HG03342 (cell line): Measurements from ENCODE around the gene BATF3.
A peak's percentile ranks its signal among the peaks of the same experiment; 100 is the strongest.

Source experiments
- ATAC-seq: cut with Tn5 transposase; IDR thresholded peaks from one replicate; pipeline ENCODE4 v1.9.1; 2021; ENCODE audit warnings: mild to moderate bottlenecking, moderate library complexity; ENCODE audit not compliant: unreplicated experiment

The BATF3 gene

DNA sequence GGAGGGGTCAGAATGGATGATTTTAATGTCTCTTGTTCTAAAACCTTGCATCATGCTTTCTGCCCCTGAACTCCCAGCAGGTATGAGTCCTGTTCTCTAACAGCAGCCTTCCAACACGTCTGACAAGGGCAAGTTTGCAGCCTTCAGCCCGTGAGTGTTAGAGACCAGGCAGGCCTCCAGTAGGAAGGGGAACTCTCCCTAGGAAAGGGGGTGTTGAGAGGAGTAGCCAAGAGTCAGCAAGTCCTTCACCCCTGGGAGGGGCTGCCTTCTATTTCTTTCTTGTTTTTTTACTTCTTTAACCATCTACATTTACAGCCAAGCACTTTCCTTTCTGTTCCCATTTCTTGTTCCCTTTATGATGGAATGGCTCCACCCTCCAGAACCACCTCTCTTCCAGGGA, 14.2 kb downstream of the BATF3 start:
- ATAC-seq: no peak

DNA sequence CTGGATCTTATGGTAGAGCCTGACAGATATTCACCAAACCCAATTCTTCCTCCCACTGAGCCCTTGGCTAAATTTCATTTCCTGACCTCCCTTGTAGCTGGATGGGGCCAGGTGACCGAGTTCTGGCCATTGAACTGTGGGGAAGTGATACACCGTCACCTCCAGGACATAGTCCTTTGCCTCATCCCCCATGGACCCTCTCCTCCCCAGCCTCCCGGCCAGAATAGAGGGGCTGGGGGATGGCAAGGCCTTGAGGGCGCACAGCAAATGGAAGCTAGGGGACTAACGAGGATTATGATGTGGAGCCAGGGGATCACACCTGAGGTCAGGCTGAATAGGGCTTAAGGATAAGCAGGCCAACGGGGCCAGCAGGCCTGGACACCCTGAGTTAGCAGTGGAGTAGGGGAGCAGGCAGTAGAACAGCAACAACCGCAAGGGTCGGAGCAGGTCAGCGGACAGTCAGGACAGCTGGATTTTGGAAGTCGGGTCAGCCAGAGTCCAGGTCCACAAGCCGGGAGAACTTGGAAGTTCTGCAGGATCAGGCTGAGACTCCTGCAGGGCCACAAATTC, 15.0 kb downstream of the BATF3 start:
- ATAC-seq: no peak

DNA sequence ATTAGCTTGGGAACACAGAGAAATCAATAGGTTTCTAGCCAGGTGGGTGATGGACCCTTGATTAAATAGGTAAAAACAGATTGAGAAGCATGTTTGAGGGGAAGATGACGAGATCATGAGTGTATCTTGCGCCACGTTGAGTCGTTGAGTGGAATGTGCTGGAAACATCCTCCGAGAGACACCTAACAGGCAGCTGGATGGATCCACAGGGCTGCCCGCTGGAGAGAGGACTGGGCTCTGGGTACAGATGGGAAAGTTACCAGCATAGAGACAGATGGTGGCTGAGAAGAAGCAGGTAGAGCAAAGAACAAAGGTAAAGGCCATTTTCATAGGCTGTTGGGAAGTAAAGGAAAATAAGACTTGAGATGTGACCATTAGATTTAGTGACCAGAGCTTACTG, 15.6 kb downstream of the BATF3 start:
- ATAC-seq: no peak

DNA sequence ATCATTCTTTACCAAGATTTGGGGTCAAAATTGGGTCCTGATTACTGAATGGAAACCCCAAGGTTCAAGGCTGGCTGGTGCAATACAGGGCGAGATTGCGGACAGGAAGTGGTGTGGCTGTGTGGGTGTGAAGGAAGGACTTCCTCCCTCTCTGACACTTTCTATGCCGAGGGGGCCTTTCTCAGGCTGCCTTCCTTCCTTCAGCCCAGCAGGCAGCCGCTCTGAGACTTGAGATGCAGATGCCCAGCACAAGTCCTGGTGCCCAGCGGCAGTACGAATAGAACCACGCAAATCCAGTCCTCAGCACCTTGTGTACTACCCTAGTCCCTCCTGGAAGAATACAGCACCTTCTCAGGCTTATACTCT, 16.3 kb downstream of the BATF3 start:
- peak; percentile 70 for ATAC-seq

DNA sequence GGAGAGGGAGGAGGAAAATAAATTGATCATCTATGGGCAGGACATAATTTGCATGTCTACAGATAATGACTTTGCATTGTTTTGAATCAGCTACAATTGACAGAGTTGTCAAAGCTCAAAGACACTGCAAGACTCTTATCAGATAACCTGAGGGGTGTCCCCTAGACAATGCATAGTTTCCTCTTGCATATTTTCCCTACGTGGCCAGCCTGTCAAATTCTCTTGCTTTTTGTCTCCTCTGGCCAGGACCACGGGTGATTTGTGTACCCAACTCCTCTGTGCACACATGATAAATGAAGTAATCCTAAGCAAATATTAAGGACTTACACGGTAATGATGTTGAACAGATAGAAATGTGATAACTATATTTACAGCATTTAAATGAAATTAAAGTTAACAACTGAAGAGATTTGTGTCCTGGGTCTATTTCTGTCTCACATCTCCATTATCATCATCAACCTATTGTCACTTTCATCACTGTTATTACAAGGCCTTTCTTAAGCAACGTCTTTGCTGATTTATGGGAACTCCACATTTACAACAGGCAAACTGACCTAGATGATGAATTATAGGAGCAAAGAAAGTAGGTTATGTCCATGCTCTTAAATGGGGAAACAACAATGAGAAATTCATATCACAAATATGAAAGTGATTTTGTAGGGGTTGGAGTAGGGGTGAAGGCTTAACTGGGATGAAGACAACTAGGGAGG, 18.8 kb downstream of the BATF3 start:
- no peak for ATAC-seq

DNA sequence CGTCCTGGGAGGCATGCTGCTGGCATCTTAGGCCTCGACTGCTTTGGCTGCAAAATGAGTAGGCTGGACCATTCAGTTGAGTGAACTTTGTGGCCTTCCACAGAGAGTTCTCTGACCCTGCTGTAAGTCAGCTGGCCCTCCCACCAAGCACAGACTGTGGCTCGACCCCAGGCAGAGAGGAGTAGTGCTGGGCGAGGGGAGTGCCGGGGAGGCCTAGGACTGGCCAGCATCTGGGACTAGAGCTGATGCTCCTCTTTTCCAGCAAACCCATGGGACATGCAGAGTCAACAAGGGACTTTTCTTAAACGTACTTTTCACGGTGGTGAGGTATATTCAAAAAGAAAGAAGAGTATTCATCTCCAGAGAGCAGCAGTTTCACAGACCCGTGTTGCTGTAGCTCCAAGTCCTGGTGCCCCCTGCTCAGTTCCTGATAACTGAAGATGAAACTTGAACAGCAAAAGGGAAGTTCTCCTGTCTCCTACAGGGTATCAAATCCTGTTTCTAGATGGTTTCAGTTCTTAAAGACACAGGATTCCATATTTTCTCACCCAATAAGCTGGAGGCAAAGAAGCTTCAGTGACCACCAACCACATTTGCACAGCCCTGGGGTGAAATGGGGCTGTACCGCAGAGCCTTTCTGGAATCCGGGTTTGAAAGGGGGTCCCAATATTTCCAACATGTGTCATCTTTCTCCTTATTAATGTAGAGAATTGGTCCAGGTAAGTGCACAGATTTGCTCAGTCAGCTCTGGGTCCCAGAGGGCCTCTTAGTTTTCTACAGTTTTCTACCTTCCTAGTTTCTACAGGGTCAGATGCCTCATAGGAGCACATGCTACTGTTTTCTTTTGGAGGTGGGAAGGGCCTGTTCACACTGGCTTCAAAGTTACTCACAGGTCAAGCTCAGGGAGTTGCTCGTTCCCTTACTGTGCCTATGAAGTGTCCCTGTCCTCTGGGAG, 20.9 kb downstream of the BATF3 start:
- peak; percentile 62 for ATAC-seq

DNA sequence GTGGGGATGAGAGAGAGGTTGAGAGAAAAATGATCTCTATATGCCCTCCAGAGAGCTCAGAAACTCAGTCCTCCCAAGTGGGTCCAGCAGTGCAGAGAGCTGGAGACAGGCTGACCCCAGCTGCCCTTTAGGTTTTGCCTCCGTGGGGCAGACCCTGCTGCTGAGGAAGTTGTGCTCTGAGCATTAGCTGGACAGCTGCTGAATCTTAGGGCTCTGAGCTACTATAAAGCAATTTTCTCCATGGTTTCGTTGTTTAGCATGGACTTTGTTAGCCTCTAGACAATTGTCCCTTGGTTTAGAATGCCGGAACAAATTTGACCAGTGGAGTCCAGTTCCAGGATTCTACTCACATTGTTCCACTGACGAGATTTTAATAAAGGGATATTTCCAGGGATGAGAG, 22.1 kb downstream of the BATF3 start:
- ATAC-seq: no peak

DNA sequence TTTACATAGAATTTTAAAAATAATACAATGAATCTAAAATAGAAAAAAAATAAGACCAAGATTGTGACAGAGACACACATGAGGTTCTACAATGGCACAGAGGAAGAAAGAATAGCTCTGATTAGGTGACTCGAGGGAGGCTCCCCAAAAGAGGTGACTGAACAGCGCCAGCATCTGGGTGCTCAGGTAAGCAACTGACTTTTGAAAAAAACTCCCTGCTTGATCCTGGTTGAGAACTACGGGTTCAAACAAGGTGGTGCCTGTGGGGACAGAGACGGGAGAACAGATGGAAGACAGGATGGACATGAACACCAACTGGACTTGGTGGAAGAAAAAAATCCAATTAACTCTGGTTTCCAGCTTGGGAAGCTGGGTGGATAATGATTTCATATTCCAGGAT, 22.5 kb downstream of the BATF3 start:
- no peak for ATAC-seq

DNA sequence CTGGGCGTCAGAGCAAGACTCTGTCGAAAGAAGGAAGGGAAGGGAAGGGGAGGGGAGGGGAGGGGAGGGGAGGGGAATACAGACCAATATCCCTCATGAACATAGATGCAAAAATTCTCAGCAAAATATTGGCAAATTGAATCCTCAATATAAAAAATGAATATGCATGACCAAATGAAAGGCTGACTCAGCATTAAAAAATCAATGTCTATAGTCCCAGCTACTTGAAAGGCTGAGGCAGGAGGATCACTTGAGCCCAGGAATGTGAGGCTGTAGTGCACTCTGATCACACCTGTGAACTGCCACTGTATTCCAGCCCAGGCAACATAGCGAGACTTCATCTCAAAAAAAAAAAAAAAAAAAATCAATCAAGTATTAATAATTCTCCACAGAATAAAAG, 24.0 kb downstream of the BATF3 start:
- no peak for ATAC-seq

DNA sequence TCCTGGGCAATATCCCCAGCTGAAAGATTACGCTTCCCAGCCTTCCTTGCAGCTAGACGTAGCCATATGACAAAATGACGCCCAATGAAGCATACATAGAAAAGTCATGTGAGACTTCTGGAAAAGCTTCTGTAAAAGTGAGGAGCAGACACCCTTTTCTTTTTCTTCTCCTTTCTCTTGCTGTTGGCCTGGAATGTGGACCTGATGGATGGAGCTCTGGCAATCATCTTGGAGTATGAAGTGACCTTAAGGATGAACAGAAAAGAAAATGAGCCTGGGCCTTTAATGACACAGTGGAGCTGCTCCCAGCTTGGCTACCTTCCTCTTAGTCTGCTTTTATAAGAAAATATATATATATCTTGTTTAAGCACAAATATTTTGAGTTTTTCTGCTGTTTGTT, 24.8 kb downstream of the BATF3 start:
- no peak for ATAC-seq

DNA sequence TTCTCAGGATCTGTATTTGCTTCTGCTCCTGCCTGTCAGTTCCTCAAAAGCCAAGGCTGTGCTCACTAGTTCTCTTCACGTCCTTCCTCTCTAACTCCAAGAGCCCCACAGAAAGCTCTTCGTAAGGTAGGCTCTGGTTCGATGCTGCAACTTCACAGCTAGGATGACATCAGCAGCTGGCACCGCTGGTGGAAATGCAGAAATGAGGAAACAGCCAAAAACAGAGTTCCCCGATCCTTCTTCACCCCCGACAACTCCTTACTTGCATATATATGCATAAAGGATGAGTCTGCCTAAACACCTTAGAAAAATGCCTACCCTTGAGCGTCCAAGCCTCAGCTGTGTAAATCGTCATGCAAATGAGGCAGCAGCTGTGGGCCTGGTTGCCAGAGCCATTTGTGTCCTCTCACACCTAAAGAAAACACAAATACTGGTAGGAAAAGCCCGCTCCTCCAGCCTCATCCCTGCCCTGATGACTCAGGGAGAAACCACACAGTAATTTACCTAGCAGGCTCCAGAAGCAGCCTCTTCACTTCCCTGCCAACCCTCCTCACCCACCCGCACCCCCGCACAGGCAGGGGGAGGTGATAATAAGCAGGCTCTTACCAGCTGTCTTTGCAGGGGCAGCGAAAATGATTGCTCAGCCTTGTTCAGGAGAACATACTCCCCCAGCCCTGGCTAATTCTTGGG, 28.2 kb downstream of the BATF3 start:
- no peak for ATAC-seq

DNA sequence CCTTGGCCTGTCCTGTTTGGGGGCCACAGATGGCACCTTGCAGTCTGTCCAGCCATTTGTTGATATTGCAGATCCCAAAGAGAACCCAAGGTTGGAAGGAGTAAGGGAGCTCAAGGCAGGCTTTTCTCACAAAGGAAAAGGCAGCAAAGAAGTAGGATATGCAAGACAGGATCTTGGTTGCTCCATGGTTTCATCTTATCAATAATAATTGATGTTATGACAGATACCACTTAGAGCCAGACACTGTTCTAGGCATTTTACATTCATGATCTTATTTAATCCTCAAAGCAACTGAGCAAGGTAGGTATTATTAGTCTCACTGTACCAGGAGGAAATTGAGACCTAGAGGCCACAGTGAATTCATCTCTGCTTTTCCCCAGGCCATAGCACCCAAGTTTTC, 28.8 kb downstream of the BATF3 start:
- ATAC-seq: no peak

DNA sequence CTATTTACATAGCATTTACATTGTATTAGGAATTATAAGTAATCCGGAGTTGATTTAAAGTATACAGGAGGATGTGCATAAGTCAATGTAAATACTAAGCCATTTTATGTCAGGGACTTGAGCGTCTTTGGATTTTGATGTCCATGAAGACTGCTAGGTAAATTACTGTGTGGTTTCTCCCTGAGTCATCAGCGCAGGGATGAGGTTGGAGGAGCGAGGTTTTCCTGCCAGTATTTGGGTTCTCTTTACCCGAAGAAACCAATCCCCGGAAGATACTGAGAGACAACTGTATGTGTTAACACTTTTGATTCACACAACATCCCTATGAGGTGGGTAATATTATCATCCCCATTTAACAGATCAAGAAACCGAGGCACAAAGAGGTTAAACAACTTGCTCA, 29.3 kb downstream of the BATF3 start:
- ATAC-seq: no peak

DNA sequence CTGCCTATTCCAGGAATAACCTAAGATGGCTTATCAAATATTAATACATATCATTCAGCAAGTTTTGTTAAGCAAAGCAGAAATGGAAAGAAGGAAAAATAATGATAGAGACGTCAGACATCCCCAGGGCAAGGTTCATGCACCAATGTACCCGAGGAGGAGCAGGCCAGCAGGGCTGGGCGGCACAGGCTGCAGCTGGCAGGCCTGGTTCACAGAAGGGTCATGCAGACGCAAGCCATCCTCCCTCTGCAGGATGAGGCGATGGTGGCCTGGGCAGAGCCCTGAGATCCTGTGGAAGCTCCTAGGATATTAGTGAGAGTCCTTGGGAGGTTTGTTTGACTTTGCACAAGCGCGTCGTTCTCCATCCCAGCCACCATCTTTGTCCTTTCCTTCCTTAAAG, 30.0 kb downstream of the BATF3 start:
- ATAC-seq: no peak

DNA sequence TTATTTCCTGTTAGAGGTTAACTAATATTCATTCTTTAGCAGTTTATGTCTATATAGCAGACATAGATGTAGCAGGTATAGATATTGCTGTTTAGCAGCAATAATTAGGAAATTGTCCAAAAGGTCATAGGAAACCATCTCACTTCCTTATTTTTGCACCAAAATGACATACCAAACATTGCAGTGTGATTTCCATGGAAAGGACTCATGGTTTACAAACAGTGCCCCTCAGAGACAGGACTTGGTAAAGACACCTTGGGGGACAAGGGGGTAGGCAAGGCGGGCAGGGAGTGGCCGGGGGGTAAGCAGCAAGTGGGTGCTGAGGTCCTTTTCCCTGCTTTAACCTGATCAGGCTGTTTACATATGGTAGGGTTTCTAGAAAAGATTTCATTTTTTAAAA, 30.5 kb downstream of the BATF3 start:
- no peak for ATAC-seq

DNA sequence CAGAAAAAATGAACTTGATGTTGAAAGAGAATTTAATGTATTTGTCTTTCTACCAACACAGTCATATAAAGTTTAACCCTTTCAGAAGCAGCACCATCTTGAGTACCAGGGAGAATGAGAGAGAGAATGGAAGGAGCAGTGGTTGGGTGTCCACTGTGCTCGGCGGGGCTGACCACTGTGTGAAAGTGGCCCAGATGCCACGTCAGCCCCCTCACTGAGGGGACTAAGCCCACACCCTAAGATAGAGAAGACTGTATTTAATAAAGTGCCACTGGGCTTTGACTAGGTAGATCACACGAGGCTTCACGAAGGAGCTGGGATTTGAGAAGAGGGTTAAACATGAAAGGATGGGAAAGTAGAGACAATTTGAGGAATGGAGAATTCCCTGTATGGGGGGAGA, 31.2 kb downstream of the BATF3 start:
- ATAC-seq: no peak

DNA sequence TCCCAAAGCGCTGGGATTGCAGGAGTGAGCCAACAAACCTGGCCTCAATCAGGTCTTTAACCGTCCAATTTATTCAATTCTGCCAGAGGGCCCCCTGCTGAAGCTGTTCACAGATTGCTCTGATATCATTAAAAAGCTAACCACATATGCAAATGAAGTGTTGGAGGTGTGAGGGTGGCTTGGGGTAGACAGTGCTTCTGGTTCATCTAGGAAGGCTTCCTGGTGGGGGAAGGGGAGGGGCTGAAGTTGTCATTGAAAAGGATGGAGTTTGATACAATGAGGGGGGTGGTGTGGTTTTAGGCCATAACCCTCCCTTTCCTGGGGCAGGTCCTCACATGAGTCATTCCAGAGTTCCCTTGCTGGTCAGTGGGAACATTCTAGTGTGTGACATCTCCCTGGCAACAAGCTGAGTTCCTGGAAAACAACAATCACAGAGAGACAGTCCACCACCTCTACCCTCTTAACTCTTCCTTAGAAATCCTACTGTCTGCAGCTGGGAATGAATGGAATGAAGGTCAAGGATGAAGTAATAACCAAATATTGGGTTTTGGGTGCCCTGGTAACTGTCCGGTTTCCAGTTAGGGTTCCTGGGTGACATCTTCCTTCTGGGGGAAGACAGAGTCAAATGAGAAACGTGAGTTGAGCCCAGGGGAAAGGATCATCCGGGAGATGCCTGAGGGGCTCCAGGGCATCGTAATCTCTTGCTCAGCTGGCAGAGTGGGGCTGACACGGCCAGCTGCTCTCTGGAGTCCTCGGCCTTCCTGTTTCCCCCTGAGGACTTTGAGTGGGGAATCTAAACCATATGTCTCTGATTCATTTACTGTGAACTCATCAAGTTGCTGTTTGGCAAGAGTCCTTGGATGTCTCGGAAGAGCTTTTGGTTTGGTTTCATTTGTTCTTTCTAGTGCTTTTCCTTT, 32.2 kb downstream of the BATF3 start:
- ATAC-seq: no peak

DNA sequence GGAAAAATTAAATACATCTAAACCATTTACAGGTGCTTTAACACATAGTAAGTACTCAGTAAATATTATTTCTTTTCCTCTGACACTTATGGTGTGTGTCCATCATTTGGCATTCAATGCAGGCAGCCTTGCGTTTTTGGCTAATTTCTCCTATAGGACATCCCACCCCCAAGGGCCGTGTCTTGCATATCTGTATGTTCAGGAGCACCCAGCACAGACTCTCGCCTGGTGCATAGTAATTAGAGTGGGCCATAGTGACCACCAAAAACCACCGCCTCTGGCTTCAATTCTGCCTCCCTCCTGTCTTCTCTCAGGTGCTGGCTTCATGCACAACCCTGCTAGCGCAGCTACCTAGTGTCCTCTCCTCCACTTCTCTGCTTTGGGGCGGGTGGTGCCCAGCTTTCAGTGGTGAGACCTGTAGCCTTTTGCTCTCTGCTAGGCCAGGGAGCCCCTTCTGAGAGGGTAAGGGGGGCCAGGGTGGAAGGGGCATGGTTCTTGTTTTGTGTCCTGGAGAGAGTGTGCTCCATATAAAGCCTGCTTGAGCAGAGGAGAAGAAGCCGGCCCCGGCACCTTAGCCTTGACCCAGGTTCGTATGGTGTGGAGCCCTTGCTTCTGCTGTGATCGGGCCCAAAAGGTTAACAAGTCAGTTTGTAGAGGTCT, 33.4 kb downstream of the BATF3 start:
- no peak for ATAC-seq

DNA sequence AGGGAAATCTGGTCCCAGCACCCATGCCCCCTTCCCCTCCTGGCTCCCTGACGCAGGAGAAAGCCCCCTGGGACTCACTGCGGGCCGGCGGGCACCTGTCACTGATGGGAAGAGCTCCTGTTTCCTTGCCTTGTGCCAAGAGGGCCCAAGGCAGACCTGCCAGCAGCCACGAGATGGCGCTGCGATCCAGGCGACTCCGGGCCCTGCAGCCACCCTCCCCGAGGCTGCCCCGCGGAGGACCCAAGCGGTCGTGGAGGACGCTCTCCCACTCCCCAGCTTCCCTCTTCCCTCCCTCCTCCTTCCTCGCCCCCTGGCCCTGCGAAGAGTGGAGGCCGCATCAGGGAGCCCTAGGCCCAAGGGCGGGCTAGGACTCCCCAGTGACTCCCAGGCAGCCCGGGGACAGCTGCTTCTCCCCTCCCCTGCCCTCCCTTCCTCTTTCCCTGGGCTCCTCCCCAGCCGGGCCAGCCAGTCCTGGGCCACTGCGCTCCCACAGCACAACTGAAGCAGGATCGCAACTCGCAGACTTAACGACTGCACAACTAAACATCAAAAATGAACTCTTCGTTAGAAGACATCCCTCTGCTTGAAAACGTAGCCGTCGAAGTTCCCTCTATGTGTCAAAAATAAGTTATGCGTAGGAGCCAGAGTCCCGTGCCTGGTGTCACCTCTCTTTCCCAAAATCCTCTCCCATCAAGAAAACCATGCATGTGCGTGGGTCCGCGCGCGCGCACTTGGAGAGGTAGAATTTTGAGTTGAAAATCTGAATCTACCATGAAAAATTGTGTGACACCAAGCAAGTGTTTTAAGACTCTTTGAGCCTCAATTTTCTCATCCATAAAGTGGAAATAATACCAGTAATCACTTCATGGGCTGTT, 34.2 kb downstream of the BATF3 start:
- ATAC-seq: peak; percentile 87
